Stomach (tissue), 9 donors: Measurements from ENCODE around the gene UBE2C. TPM values are rescaled to one million over a fixed set of nuclear protein-coding genes. Genes with fewer than 3 reads are reported as not detected.
"Not testable (repeated sequence)": the region's sequence is repeated elsewhere in the genome, so short reads cannot be mapped to it uniquely, and the experiment has no call there.

ENCODE experiments used
- DNase-seq, 2 donors: peaks; one replicate each; pipeline versions ENCODE4 v3.0.0 to v3.0.0-alpha.2; 2013 to 2019
- H3K27ac ChIP-seq, 5 donors: fragments of 200-600 bp in 4 of 5; sonication (generic) in 4 of 5; one replicate each; pipeline ENCODE4 v1.5.1; 2013 to 2019; ENCODE audit warnings: mild to moderate bottlenecking in 1 of 5, moderate library complexity in 1 of 5
- H3K27me3 ChIP-seq, 3 donors: fragments of 200-600 bp; sonication (generic); one replicate each; pipeline ENCODE4 v1.5.1; 2017 to 2019; ENCODE audit warnings: mixed run types in 1 of 3
- H3K36me3 ChIP-seq, 4 donors: fragments of 200-600 bp; sonication (generic); 1 replicate in 3 of 4; 2 replicates in 1 of 4; pipeline ENCODE4 v1.5.1; 2016 to 2019
- H3K4me1 ChIP-seq, 4 donors: fragments of 200-600 bp; sonication (generic); one replicate each; pipeline ENCODE4 v1.5.1; 2016 to 2019
- H3K4me3 ChIP-seq, 4 donors: fragments of 200-600 bp; sonication (generic) in 3 of 4; one replicate each; pipeline ENCODE4 v1.5.1; 2016 to 2019; ENCODE audit warnings: mild to moderate bottlenecking in 1 of 4
- H3K9me3 ChIP-seq, 4 donors: fragments of 200-600 bp; sonication (generic); one replicate each; pipeline ENCODE4 v1.5.1; 2016 to 2019
- CTCF ChIP-seq, 7 experiments: fragments of 450-650 bp in 4 of 7; fragments of 200-600 bp in 3 of 7; sonication (generic) in 3 of 7; IDR thresholded peaks; one replicate each; pipeline ENCODE4 v1.5.1; 2016 to 2019; ENCODE audit warnings: antibody characterized with exemption in 7 of 7, control low read depth in 2 of 7, mild to moderate bottlenecking in 1 of 7
- EP300 ChIP-seq: sonication (generic); formaldehyde crosslinking; IDR thresholded peaks from one replicate; pipeline ENCODE4 v1.6.1; 2017; ENCODE audit warnings: antibody characterized with exemption
- POLR2A ChIP-seq, 4 donors: fragments of 450-650 bp; IDR thresholded peaks; one replicate each; pipeline ENCODE4 v1.6.1; 2016; ENCODE audit warnings: antibody characterized with exemption in 4 of 4, control low read depth in 2 of 4, mild to moderate bottlenecking in 1 of 4, moderate library complexity in 1 of 4
- POLR2AphosphoS5 ChIP-seq, 3 donors: sonication (generic); formaldehyde crosslinking; IDR thresholded peaks; one replicate each; pipeline ENCODE4 v1.6.1; 2016; ENCODE audit warnings: antibody characterized with exemption in 3 of 3
- WGBS, 5 donors: extraction: QIAGEN DNeasy Blood & Tissue Kit in 3 of 5; methylation state at CpG; one replicate each; pipeline versions ENCODE4 v1.1.5 to v1.1.7; 2013 to 2018; 5-methylcytosine and 5-hydroxymethylcytosine counted together
- intact Hi-C: fragments of 100-400 bp; cut with DNase I; formaldehyde crosslinking; loops from one replicate; pipeline ENCODE4 v1.15.1; 2023; ENCODE audit warnings: low total_unique reads
- polyA plus RNA-seq, 3 donors: library from polyadenylated mRNA; stranded (reverse); fragments of 200-250 nt; gene quantifications; one replicate each; pipeline ENCODE4 v1.2.3, GENCODE V29; 2013
- total RNA-seq, 5 donors: library from RNA; depleted of rRNA; stranded (reverse); fragments of >200 nt; gene quantifications; one replicate each; pipeline versions ENCODE4 v1.1.0 to v1.2.3, GENCODE V29; 2014 to 2016
- donor health status: healthy with polysubstance abuse.
- donor health status: Bipolar disorder and iron deficiency.
- donor health status: healthy.

Gene UBE2C
- total and polyA plus RNA-seq, 8 donors: 10.5 to 72.2 (median 14.6) TPM; not detected in 1

- Histone ChIP-seq H3K27ac (peak overlapping the region in 4 of 5 donors; percentile 24 to 75 (median 50)), H3K9me3 (no peaks in the 10 kb centered on the region), H3K27me3 (peaks cover 0 to 34% (median 22%) of the 10 kb centered on the region in 3 donors), H3K36me3 (no peaks in the 10 kb centered on the region), H3K4me1 (peaks cover 17 to 45% (median 29%) of the 10 kb centered on the region in 4 donors), H3K4me3 (no peak overlapping the region)
- 56 to 80% (median 68%) methylated on average over 6 of the region's 6 CpGs for WGBS, 5 donors
- TF ChIP-seq POLR2AphosphoS5 (IDR thresholded peaks at IDR 0.05): no peak
- no peak for TF ChIP-seq EP300
- no peak for TF ChIP-seq POLR2A (IDR thresholded peaks at IDR 0.05)
- TF ChIP-seq CTCF (IDR thresholded peaks at IDR 0.05): no peak
- intact Hi-C loops: no loop called here
- peak in 1 of 2 donors; percentile 46 for DNase-seq
These were observed 14.1 kb downstream of the UBE2C start for GRCh38 chr20:45826381-45827019.

- Histone ChIP-seq H3K27ac (peak within 1 kb of the TSS in 4 of 5 donors; percentile 24 to 75 (median 52)), H3K27me3 (peaks cover 0 to 28% (median 22%) of the 10 kb centered on the region in 3 donors), H3K36me3 (no peaks in the 10 kb centered on the region), H3K9me3 (no peaks in the 10 kb centered on the region), H3K4me1 (peaks cover 17 to 47% (median 30%) of the 10 kb centered on the region in 4 donors), H3K4me3 (no peak within 1 kb of the TSS)
- TF ChIP-seq POLR2AphosphoS5 (IDR thresholded peaks at IDR 0.05): no peak
- no peak for DNase-seq
- WGBS, 5 donors: 80 to 88% (median 85%) methylated on average over 8 of the region's 8 CpGs
- intact Hi-C loops: no loop called here
These were observed 14.7 kb downstream of the UBE2C start, which contains the start of gene TNNC2 for GRCh38 chr20:45827030-45827652. Gene TNNC2, minus strand, starts transcription at chr20:45827312. Its CDS starts 64 bp downstream, at chr20:45827248.

- no peak for DNase-seq
- peaks cover 16 to 47% (median 29%) of the 10 kb centered on the region in 4 donors for H3K4me1 ChIP-seq
- H3K4me3 ChIP-seq: no peak overlapping the region
- H3K36me3 ChIP-seq: no peaks in the 10 kb centered on the region
- TF ChIP-seq POLR2AphosphoS5 (IDR thresholded peaks at IDR 0.05): no peak
- TF ChIP-seq CTCF (IDR thresholded peaks at IDR 0.05): no peak
- TF ChIP-seq EP300: no peak
- TF ChIP-seq POLR2A (IDR thresholded peaks at IDR 0.05): no peak
- peaks cover 0 to 22% (median 16%) of the 10 kb centered on the region in 3 donors for H3K27me3 ChIP-seq
- 73 to 89% (median 77%) methylated on average over 6 of the region's 6 CpGs for WGBS, 5 donors
- H3K27ac ChIP-seq: peak overlapping the region in 2 of 5 donors; percentile 60 to 75
- H3K9me3 ChIP-seq: no peaks in the 10 kb centered on the region
- intact Hi-C loops: no loop called here
These were observed 15.3 kb downstream of the UBE2C start for GRCh38 chr20:45827712-45828111.

GRCh38 chr20:45828589-45828988, 16.1 kb downstream of the UBE2C start:
- intact Hi-C loops: no loop called here
- Histone ChIP-seq H3K27ac (peak overlapping the region in 4 of 5 donors; percentile 44 to 75 (median 69)), H3K4me1 (peaks cover 17 to 47% (median 29%) of the 10 kb centered on the region in 4 donors), H3K27me3 (peaks cover 0 to 13% (median 8%) of the 10 kb centered on the region in 3 donors), H3K36me3 (no peaks in the 10 kb centered on the region), H3K4me3 (no peak overlapping the region), H3K9me3 (no peaks in the 10 kb centered on the region)
- DNase-seq: peak in 1 of 2 donors; percentile 42
- WGBS, 5 donors: 39 to 66% (median 54%) methylated on average over 2 of the region's 2 CpGs
- TF ChIP-seq CTCF (IDR thresholded peaks at IDR 0.05) (no peak), POLR2A (IDR thresholded peaks at IDR 0.05) (no peak)

- H3K27ac ChIP-seq: peak overlapping the region in 1 of 5 donors; percentile 75
- H3K27me3 ChIP-seq, H3K4me3 ChIP-seq, H3K9me3 ChIP-seq, DNase-seq, H3K36me3 ChIP-seq, intact Hi-C loops: not testable (repeated sequence)
- H3K4me1 ChIP-seq: peaks cover 14 to 48% (median 27%) of the 10 kb centered on the region in 4 donors
- WGBS, 5 donors: 71 to 86% (median 81%) methylated on average over 4 of the region's 4 CpGs
These were observed 17.2 kb downstream of the UBE2C start for GRCh38 chr20:45829673-45830106.
